ENCODE results near the gene C2orf69. TPM values are rescaled to one million over a fixed set of nuclear protein-coding genes. Genes with fewer than 3 reads are reported as not detected.

C2orf69 gene
- total and polyA plus RNA-seq, 2 experiments from 2014 or later: 33.4 to 39.2 TPM

DNA sequence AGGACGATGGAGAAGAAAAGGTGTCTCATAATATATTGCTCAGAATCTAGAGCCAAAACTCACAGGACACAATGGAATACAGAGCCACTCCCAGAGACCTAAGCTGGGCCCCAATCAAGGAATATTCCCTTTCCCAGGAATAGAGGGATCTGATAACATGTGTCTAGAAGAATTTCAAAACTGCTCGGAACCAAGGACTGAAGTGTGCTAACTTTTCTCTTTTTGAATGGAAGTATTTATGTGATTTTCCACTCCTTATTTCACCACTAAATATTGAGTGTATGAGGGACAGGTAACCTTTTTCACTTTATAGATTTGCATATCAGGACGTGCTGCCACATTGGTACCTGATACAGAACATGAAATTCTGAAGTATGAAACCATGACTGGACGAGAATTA, 9.2 kb upstream of the C2orf69 start:
- no peaks in the 10 kb centered on the region for H3K36me3 Mint-ChIP-seq (ENCODE audit: low read depth)
- Histone ChIP-seq H4K20me1 (replicated peaks; ENCODE audit: insufficient read depth) (no peaks in the 10 kb centered on the region), H2AFZ (no peak overlapping the region), H3F3A (replicated peaks; ENCODE audit: low read depth) (no peaks in the 10 kb centered on the region), H3K4me1 (ENCODE audit: insufficient read depth) (0 out of 2 replicates have a peak, but pooled peaks cover 5% of the 10 kb centered on the region), H3K27me3 (ENCODE audit: insufficient read depth) (no peaks in the 10 kb centered on the region), H3K9me2 (ENCODE audit: insufficient read depth) (no peaks in the 10 kb centered on the region), H3K36me3 (ENCODE audit: insufficient read depth) (no peaks in the 10 kb centered on the region), H3K79me2 (replicated peaks; ENCODE audit: insufficient read depth) (no peaks in the 10 kb centered on the region), H3K4me3 (no peak overlapping the region), H3K4me2 (no peak overlapping the region), H3K27ac (ENCODE audit: low read depth) (no peak overlapping the region)
- no peak overlapping the region for H3K4me3 Mint-ChIP-seq
- TF ChIP-seq EZH2 (IDR thresholded peaks at IDR 0.05; ENCODE audit: low read depth, unreplicated experiment) (no peak), EZH2phosphoT487 (IDR thresholded peaks at IDR 0.05; ENCODE audit: unreplicated experiment) (no peak)
- no peak for ATAC-seq
- peaks cover 6% of the 10 kb centered on the region; the same call in 2 of the 3 replicates for H3K4me1 Mint-ChIP-seq
- H3K27ac Mint-ChIP-seq: no peak overlapping the region
- H3K9me3 Mint-ChIP-seq: no peaks in the 10 kb centered on the region
- DNase-seq (ENCODE audit: low spot score): no peak
- no peaks in the 10 kb centered on the region for H3K27me3 Mint-ChIP-seq (ENCODE audit: insufficient read depth, low read depth, poor library complexity)

DNA sequence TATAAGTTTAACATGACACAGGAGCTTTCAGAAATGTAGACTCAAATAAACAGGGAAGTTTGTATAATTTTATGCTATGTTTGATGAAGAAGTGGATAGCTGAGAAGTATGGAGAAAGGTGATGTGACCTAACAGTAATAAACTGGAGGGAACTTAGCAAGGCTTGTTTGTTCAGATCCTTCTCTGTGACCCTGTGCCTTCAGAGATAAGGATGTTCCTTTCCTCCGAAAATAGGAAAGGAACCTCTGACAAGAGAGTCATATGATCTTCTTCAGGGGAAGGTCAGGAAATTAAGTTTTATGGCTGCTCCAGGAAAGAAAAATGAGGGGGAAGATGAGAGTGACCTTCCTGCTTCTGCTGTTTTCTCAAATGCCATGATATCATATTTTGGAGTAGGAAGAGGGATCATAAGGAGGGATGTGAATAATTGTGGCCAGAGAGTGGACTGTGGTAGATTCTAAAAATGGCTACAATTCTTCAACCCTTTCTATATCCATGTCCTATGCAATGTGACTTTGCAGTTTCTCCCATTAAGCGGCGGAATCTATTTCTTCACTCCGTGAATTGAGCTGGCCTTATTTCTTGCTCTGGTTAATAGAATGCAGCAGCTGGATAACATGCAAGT, 8.5 kb upstream of the C2orf69 start:
- no peak for ATAC-seq
- Mint-ChIP-seq H3K4me1 (peaks cover 6% of the 10 kb centered on the region; the same call in 2 of the 3 replicates), H3K27ac (no peak overlapping the region), H3K9me3 (no peaks in the 10 kb centered on the region), H3K4me3 (no peak overlapping the region), H3K27me3 (ENCODE audit: insufficient read depth, low read depth, poor library complexity) (no peaks in the 10 kb centered on the region), H3K36me3 (ENCODE audit: low read depth) (no peaks in the 10 kb centered on the region)
- Histone ChIP-seq H3K4me2 (no peak overlapping the region), H3F3A (replicated peaks; ENCODE audit: low read depth) (no peaks in the 10 kb centered on the region), H3K27ac (ENCODE audit: low read depth) (no peak overlapping the region), H4K20me1 (replicated peaks; ENCODE audit: insufficient read depth) (no peaks in the 10 kb centered on the region), H3K79me2 (replicated peaks; ENCODE audit: insufficient read depth) (no peaks in the 10 kb centered on the region), H3K27me3 (ENCODE audit: insufficient read depth) (no peaks in the 10 kb centered on the region), H3K4me3 (no peak overlapping the region), H3K9me2 (ENCODE audit: insufficient read depth) (no peaks in the 10 kb centered on the region), H3K36me3 (ENCODE audit: insufficient read depth) (no peaks in the 10 kb centered on the region), H2AFZ (no peak overlapping the region), H3K4me1 (ENCODE audit: insufficient read depth) (0 out of 2 replicates have a peak, but pooled peaks cover 5% of the 10 kb centered on the region)
- DNase-seq (ENCODE audit: low spot score): no peak
- no peak for TF ChIP-seq STAT1 (IDR thresholded peaks at IDR 0.05; ENCODE audit: unreplicated experiment)
- TF ChIP-seq ZNF331 (CRISPR knock-in tag; IDR thresholded peaks at IDR 0.05; ENCODE audit: low read depth): no peak
- no peak for TF ChIP-seq EZH2phosphoT487 (IDR thresholded peaks at IDR 0.05; ENCODE audit: unreplicated experiment)
- TF ChIP-seq, protein P1, sequence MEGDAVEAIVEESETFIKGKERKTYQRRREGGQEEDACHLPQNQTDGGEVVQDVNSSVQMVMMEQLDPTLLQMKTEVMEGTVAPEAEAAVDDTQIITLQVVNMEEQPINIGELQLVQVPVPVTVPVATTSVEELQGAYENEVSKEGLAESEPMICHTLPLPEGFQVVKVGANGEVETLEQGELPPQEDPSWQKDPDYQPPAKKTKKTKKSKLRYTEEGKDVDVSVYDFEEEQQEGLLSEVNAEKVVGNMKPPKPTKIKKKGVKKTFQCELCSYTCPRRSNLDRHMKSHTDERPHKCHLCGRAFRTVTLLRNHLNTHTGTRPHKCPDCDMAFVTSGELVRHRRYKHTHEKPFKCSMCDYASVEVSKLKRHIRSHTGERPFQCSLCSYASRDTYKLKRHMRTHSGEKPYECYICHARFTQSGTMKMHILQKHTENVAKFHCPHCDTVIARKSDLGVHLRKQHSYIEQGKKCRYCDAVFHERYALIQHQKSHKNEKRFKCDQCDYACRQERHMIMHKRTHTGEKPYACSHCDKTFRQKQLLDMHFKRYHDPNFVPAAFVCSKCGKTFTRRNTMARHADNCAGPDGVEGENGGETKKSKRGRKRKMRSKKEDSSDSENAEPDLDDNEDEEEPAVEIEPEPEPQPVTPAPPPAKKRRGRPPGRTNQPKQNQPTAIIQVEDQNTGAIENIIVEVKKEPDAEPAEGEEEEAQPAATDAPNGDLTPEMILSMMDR (conservative IDR thresholded peaks at IDR 0.05; ENCODE audit: low read depth in 2 of 2): no peak
- TF ChIP-seq, protein P2, sequence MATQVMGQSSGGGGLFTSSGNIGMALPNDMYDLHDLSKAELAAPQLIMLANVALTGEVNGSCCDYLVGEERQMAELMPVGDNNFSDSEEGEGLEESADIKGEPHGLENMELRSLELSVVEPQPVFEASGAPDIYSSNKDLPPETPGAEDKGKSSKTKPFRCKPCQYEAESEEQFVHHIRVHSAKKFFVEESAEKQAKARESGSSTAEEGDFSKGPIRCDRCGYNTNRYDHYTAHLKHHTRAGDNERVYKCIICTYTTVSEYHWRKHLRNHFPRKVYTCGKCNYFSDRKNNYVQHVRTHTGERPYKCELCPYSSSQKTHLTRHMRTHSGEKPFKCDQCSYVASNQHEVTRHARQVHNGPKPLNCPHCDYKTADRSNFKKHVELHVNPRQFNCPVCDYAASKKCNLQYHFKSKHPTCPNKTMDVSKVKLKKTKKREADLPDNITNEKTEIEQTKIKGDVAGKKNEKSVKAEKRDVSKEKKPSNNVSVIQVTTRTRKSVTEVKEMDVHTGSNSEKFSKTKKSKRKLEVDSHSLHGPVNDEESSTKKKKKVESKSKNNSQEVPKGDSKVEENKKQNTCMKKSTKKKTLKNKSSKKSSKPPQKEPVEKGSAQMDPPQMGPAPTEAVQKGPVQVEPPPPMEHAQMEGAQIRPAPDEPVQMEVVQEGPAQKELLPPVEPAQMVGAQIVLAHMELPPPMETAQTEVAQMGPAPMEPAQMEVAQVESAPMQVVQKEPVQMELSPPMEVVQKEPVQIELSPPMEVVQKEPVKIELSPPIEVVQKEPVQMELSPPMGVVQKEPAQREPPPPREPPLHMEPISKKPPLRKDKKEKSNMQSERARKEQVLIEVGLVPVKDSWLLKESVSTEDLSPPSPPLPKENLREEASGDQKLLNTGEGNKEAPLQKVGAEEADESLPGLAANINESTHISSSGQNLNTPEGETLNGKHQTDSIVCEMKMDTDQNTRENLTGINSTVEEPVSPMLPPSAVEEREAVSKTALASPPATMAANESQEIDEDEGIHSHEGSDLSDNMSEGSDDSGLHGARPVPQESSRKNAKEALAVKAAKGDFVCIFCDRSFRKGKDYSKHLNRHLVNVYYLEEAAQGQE (IDR thresholded peaks at IDR 0.05; ENCODE audit: unreplicated experiment): no peak

All from GM23338 (cell line).